Endothelial cell of umbilical vein (primary cell): ENCODE measurements around the gene ZNF195.
"Not testable (repeated sequence)": the region's sequence is repeated elsewhere in the genome, so short reads cannot be mapped to it uniquely, and the experiment has no call there.

Experiments
- EZH2 ChIP-seq: IDR thresholded peaks from 2 replicates; pipeline ENCODE4 v1.6.1; 2012; ENCODE audit warnings: borderline replicate concordance, low read depth, mild to moderate bottlenecking, moderate library complexity, low read length, inconsistent platforms; ENCODE audit not compliant: severe bottlenecking
- FOS ChIP-seq: IDR thresholded peaks from 2 replicates; pipeline ENCODE4 v1.6.1; 2011; ENCODE audit warnings: mild to moderate bottlenecking, low read length, moderate library complexity, borderline replicate concordance; ENCODE audit not compliant: insufficient read depth
- GATA2 ChIP-seq: IDR thresholded peaks from 2 replicates; pipeline ENCODE4 v1.7.0; 2011; ENCODE audit warnings: low read depth, mild to moderate bottlenecking, moderate library complexity, mixed read lengths, low read length; ENCODE audit not compliant: insufficient read length, insufficient read depth
- JUN ChIP-seq: IDR thresholded peaks from 2 replicates; pipeline ENCODE4 v1.6.1; 2011; ENCODE audit warnings: borderline replicate concordance, low read depth; ENCODE audit not compliant: insufficient read length, insufficient read depth
- MYC ChIP-seq: IDR thresholded peaks from one replicate; pipeline ENCODE4 v1.6.1; 2011; ENCODE audit warnings: mild to moderate bottlenecking, low read depth, low read length
- POLR2A ChIP-seq: IDR thresholded peaks from 2 replicates; pipeline ENCODE4 v1.6.1; 2012; ENCODE audit warnings: low read depth, mild to moderate bottlenecking, control low read depth, low read length
- POLR2AphosphoS5 ChIP-seq: IDR thresholded peaks from 2 replicates; pipeline ENCODE4 v1.6.1; 2012; ENCODE audit warnings: low read depth, mild to moderate bottlenecking, control low read depth, low read length, moderate library complexity; ENCODE audit not compliant: insufficient read depth
- TF ChIP-seq, protein P1 (sequence below), 2 donors: IDR thresholded peaks; 1 replicate in 1 of 2; 2 replicates in 1 of 2; pipeline ENCODE4 v1.5.1; 2011; ENCODE audit warnings: low read length in 2 of 2, mild to moderate bottlenecking in 2 of 2, moderate library complexity in 2 of 2, control low read depth in 1 of 2, inconsistent platforms in 1 of 2, low read depth in 1 of 2; ENCODE audit not compliant: insufficient read depth in 1 of 2; ENCODE audit errors: extremely low read depth in 1 of 2
- TF ChIP-seq, protein P2 (sequence below): IDR thresholded peaks from 2 replicates; pipeline ENCODE4 v1.6.1; 2011; ENCODE audit not compliant: insufficient read depth, insufficient read length

DNA sequence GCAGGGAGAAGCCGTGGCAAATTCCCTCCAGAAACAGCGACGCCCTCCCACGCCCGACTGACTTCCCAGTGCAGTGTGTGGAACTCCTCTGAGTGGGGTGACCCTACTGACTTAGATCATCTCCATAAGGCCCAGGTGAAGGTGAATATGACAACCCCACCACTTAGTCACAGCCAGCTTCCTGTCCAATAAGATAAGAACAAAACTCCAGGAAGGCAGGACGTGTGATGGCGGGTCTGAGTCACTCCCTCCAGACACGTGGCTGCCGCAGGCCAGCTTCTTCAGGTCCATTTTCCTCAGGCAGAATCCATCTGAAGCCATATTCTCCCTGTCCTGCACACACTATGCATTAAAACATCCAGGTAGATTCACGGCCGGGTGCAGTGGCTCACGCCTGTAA, 48.9 kb downstream of the ZNF195 start:
- TF ChIP-seq JUN, POLR2A, EZH2, POLR2AphosphoS5, FOS, MYC, GATA2: not testable (repeated sequence)
- TF ChIP-seq, protein P1, sequence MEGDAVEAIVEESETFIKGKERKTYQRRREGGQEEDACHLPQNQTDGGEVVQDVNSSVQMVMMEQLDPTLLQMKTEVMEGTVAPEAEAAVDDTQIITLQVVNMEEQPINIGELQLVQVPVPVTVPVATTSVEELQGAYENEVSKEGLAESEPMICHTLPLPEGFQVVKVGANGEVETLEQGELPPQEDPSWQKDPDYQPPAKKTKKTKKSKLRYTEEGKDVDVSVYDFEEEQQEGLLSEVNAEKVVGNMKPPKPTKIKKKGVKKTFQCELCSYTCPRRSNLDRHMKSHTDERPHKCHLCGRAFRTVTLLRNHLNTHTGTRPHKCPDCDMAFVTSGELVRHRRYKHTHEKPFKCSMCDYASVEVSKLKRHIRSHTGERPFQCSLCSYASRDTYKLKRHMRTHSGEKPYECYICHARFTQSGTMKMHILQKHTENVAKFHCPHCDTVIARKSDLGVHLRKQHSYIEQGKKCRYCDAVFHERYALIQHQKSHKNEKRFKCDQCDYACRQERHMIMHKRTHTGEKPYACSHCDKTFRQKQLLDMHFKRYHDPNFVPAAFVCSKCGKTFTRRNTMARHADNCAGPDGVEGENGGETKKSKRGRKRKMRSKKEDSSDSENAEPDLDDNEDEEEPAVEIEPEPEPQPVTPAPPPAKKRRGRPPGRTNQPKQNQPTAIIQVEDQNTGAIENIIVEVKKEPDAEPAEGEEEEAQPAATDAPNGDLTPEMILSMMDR (IDR thresholded peaks at IDR 0.05; ENCODE audit: extremely low read depth in 1 of 2, insufficient read depth in 1 of 2, low read depth in 1 of 2, low read length in 2 of 2), result not testable (repeated sequence)
- TF ChIP-seq, protein P2, sequence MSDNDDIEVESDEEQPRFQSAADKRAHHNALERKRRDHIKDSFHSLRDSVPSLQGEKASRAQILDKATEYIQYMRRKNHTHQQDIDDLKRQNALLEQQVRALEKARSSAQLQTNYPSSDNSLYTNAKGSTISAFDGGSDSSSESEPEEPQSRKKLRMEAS, result not testable (repeated sequence)
